ENCODE results near the gene ALDH3A2. TPM values are rescaled to one million over a fixed set of nuclear protein-coding genes. Genes with fewer than 3 reads are reported as not detected.
"Not testable (repeated sequence)": the region's sequence is repeated elsewhere in the genome, so short reads cannot be mapped to it uniquely, and the experiment has no call there.

Gene ALDH3A2
- total RNA-seq, 1 donor from 2014 or later, result 154 TPM

- DNase-seq (ENCODE audit: low spot score), result no peak
- ATAC-seq, result peak; percentile 5
Observed at GRCh38 chr17:19677736-19678379, 29.3 kb downstream of the ALDH3A2 start.

- DNase-seq (ENCODE audit: low spot score), result no peak
- ATAC-seq, result peak; percentile 52
Observed at GRCh38 chr17:19678581-19679453, 30.3 kb downstream of the ALDH3A2 start.

- DNase-seq (ENCODE audit: low spot score) (no peak), ATAC-seq (no peak)
Observed at GRCh38 chr17:19683117-19683516, 34.6 kb downstream of the ALDH3A2 start.

GRCh38 chr17:19684909-19685580, 36.5 kb downstream of the ALDH3A2 start:
- not testable (repeated sequence) for DNase-seq (ENCODE audit: low spot score); ATAC-seq

GRCh38 chr17:19686400-19687090, 38.0 kb downstream of the ALDH3A2 start:
- DNase-seq (ENCODE audit: low spot score) (no peak), ATAC-seq (peak; percentile 82)

- no peak for ATAC-seq
- DNase-seq (ENCODE audit: low spot score), result no peak
Observed at GRCh38 chr17:19702217-19702641, 53.7 kb downstream of the ALDH3A2 start.

GRCh38 chr17:19703106-19703827, 54.7 kb downstream of the ALDH3A2 start:
- no peak for DNase-seq (ENCODE audit: low spot score)
- ATAC-seq, result no peak

- DNase-seq (ENCODE audit: low spot score), result peak; percentile 63
- ATAC-seq, result peak; percentile 95
Observed at GRCh38 chr17:19703828-19704613, 55.5 kb downstream of the ALDH3A2 start.

GRCh38 chr17:19705201-19705600, 56.6 kb downstream of the ALDH3A2 start:
- DNase-seq (ENCODE audit: low spot score) (no peak), ATAC-seq (no peak)

- DNase-seq (ENCODE audit: low spot score) (no peak), ATAC-seq (no peak)
Observed at GRCh38 chr17:19705771-19706770, 57.5 kb downstream of the ALDH3A2 start.

GRCh38 chr17:19706791-19707727, 58.5 kb downstream of the ALDH3A2 start:
- DNase-seq (ENCODE audit: low spot score), result no peak
- ATAC-seq, result no peak

- DNase-seq (ENCODE audit: low spot score) (no peak), ATAC-seq (no peak)
Observed at GRCh38 chr17:19707728-19708221, 59.2 kb downstream of the ALDH3A2 start.

- ATAC-seq (no peak), DNase-seq (ENCODE audit: low spot score) (no peak)
Observed at GRCh38 chr17:19708431-19709175, 60.1 kb downstream of the ALDH3A2 start.

GRCh38 chr17:19709841-19710240, 61.3 kb downstream of the ALDH3A2 start:
- ATAC-seq, result no peak
- peak; percentile 27 for DNase-seq (ENCODE audit: low spot score)

GRCh38 chr17:19712436-19713004, 64.0 kb downstream of the ALDH3A2 start:
- peak; percentile 37 for DNase-seq (ENCODE audit: low spot score)
- ATAC-seq, result no peak

GRCh38 chr17:19713462-19713861, 64.9 kb downstream of the ALDH3A2 start:
- ATAC-seq (no peak), DNase-seq (ENCODE audit: low spot score) (no peak)

All from left lobe of liver (tissue), 2 donors.